Stimulated activated CD8-positive, alpha-beta memory T cell treated with anti-CD3 and anti-CD28 coated beads, Interleukin-15, amount 100 ng/mL, for 1 hour (primary cell): Measurements from ENCODE around the gene ASTN2.

Experiments used
- DNase-seq: peaks from one replicate; pipeline ENCODE4 v3.0.0-alpha.2; 2020; ENCODE audit warnings: low read depth

ASTN2 gene

GRCh38 chr9:116504893-116505480 is 909.9 kb downstream of the ASTN2 start:
- no peak for DNase-seq

- DNase-seq: no peak
These were observed 910.8 kb downstream of the ASTN2 start for GRCh38 chr9:116504081-116504480.

- no peak for DNase-seq
These were observed 912.1 kb downstream of the ASTN2 start for GRCh38 chr9:116502746-116503145.

- DNase-seq: no peak
These were observed 913.0 kb downstream of the ASTN2 start for GRCh38 chr9:116501871-116502270.

- no peak for DNase-seq
These were observed 914.6 kb downstream of the ASTN2 start for GRCh38 chr9:116499986-116500871.

- DNase-seq: no peak
These were observed 915.4 kb downstream of the ASTN2 start for GRCh38 chr9:116499434-116499833.

GRCh38 chr9:116497095-116497890 is 917.6 kb downstream of the ASTN2 start:
- DNase-seq: no peak

GRCh38 chr9:116496167-116496566 is 918.7 kb downstream of the ASTN2 start:
- DNase-seq: no peak

- no peak for DNase-seq
These were observed 919.1 kb downstream of the ASTN2 start for GRCh38 chr9:116495725-116496124.

- no peak for DNase-seq
These were observed 919.8 kb downstream of the ASTN2 start for GRCh38 chr9:116494815-116495634.

GRCh38 chr9:116493183-116493860 is 921.5 kb downstream of the ASTN2 start:
- no peak for DNase-seq

- no peak for DNase-seq
These were observed 923.2 kb downstream of the ASTN2 start for GRCh38 chr9:116491659-116492058.

GRCh38 chr9:116491219-116491618 is 923.6 kb downstream of the ASTN2 start:
- DNase-seq: no peak

- no peak for DNase-seq
These were observed 924.5 kb downstream of the ASTN2 start for GRCh38 chr9:116490321-116490720.

- no peak for DNase-seq
These were observed 926.5 kb downstream of the ASTN2 start for GRCh38 chr9:116488373-116488772.

GRCh38 chr9:116484492-116485061 is 930.3 kb downstream of the ASTN2 start:
- DNase-seq: no peak

GRCh38 chr9:116483622-116484491 is 931.0 kb downstream of the ASTN2 start:
- no peak for DNase-seq

GRCh38 chr9:116482740-116483139 is 932.1 kb downstream of the ASTN2 start:
- no peak for DNase-seq

- no peak for DNase-seq
These were observed 934.2 kb downstream of the ASTN2 start for GRCh38 chr9:116480700-116481099.

GRCh38 chr9:116479967-116480366 is 934.9 kb downstream of the ASTN2 start:
- DNase-seq: no peak
